Endodermal cell (in vitro differentiated cells): ENCODE data around the gene FAM193A. TPM values are rescaled to one million over a fixed set of nuclear protein-coding genes. Genes with fewer than 3 reads are reported as not detected.

ENCODE experiments used
- DNase-seq: peaks from one replicate; pipeline ENCODE4 v3.0.0-alpha.2; 2017
- H3K27ac ChIP-seq: 2 replicates; pipeline ENCODE4 v1.5.1; 2013; ENCODE audit warnings: mild to moderate bottlenecking, low read depth, low read length, moderate library complexity
- H3K27me3 ChIP-seq: 2 replicates; pipeline ENCODE4 v1.6.1; 2013; ENCODE audit warnings: mild to moderate bottlenecking, low read length, moderate library complexity; ENCODE audit not compliant: insufficient read depth, control insufficient read depth, poor library complexity, severe bottlenecking
- H3K36me3 ChIP-seq: 2 replicates; pipeline ENCODE4 v1.7.0; 2013; ENCODE audit warnings: mild to moderate bottlenecking, low read length, moderate library complexity; ENCODE audit not compliant: control insufficient read depth, insufficient read depth
- H3K4me1 ChIP-seq: one replicate; pipeline ENCODE4 v1.7.0; 2013; ENCODE audit warnings: low read length; ENCODE audit not compliant: control insufficient read depth, insufficient read depth
- H3K4me3 ChIP-seq: 2 replicates; pipeline ENCODE4 v1.5.1; 2013; ENCODE audit warnings: mild to moderate bottlenecking, low read length, moderate library complexity
- H3K9ac ChIP-seq: 2 replicates; pipeline ENCODE4 v1.6.1; 2013; ENCODE audit warnings: mild to moderate bottlenecking, low read length, moderate library complexity; ENCODE audit not compliant: poor library complexity, severe bottlenecking; ENCODE audit errors: extremely low read depth
- H3K9me3 ChIP-seq: 2 replicates; pipeline ENCODE4 v1.6.1; 2013; ENCODE audit warnings: mild to moderate bottlenecking, low read length, moderate library complexity; ENCODE audit not compliant: control insufficient read depth
- H3K27ac Mint-ChIP-seq: 2 replicates; pipeline ENCODE4 v1.8.0; 2020; ENCODE audit warnings: mixed read lengths
- H3K27me3 Mint-ChIP-seq: 2 replicates; pipeline ENCODE4 v1.8.0; 2021; ENCODE audit warnings: mild to moderate bottlenecking, mixed read lengths; ENCODE audit not compliant: insufficient read depth
- H3K36me3 Mint-ChIP-seq: 2 replicates; pipeline ENCODE4 v1.8.0; 2020; ENCODE audit warnings: low read depth, mixed read lengths
- H3K4me1 Mint-ChIP-seq: 2 replicates; pipeline ENCODE4 v1.8.0; 2020; ENCODE audit warnings: mixed read lengths
- H3K4me3 Mint-ChIP-seq: 2 replicates; pipeline ENCODE4 v1.8.0; 2020; ENCODE audit warnings: mild to moderate bottlenecking, moderate library complexity, mixed read lengths
- H3K9me3 Mint-ChIP-seq: 2 replicates; pipeline ENCODE4 v1.8.0; 2020; ENCODE audit warnings: mild to moderate bottlenecking, mixed read lengths
- CTCF ChIP-seq: fragments of 200-600 bp; sonication (generic); conservative IDR thresholded peaks from 2 replicates; pipeline ENCODE4 v1.5.0; 2021; ENCODE audit warnings: antibody characterized with exemption, mild to moderate bottlenecking
- WGBS, 2 experiments: methylation state at CpG; one replicate each; pipeline versions ENCODE4 v1.1.5 to v1.1.7; 2013; ENCODE audit warnings: missing lambda C conversion rate in 2 of 2, mixed read lengths in 1 of 2; ENCODE audit not compliant: insufficient coverage in 1 of 2, insufficient read length in 1 of 2; 5-methylcytosine and 5-hydroxymethylcytosine counted together
- total RNA-seq, 2 donors: library from RNA; stranded (reverse); fragmentation: NEBNext Ultra II Directional in 1 of 2; extraction: Animal tissue kit (Norgen Biotek cat#: 25700) in 1 of 2; gene quantifications; 2 replicates in 1 of 2; 3 replicates in 1 of 2; pipeline ENCODE4 v1.2.1, GENCODE V29; 2021

Gene FAM193A
- total RNA-seq, 2 donors from 2014 or later: 32.1 to 39.0 TPM

DNA sequence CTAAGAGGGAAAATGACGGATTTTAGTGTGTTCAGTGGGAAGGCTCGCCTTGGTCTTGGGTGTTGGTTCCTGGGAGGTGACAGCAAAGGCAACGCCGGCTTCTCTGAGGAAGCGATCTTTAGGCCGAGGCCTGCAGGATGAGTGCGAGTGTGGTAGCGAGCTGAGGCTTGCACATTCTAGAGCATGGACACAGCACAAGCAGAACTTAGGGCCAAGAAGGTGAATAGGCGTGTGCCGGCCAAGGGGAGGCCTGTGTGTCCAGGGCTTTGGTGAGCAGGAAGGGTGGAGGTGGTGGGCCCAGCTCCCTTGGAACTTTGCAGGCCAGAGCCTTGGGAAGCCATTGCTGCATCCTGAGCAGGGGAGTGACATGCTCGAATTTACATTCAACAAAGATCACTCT is 151.8 kb downstream of the FAM193A start:
- DNase-seq: no peak
- 97 to 98% methylated on average over 11 of the region's 11 CpGs for WGBS, 2 experiments
- no peaks in the 10 kb centered on the region for H3K9me3 Mint-ChIP-seq
- H3K27ac Mint-ChIP-seq: peak overlapping the region; percentile 26
- peaks cover 60% of the 10 kb centered on the region for H3K36me3 Mint-ChIP-seq
- H3K27ac ChIP-seq: no peak overlapping the region
- H3K4me1 ChIP-seq: no peaks in the 10 kb centered on the region
- TF ChIP-seq CTCF: no peak
- no peaks in the 10 kb centered on the region for H3K27me3 Mint-ChIP-seq
- no peaks in the 10 kb centered on the region for H3K4me1 Mint-ChIP-seq
- H3K9ac ChIP-seq: no peak overlapping the region
- no peaks in the 10 kb centered on the region for H3K27me3 ChIP-seq
- H3K4me3 Mint-ChIP-seq: no peak overlapping the region
- peaks cover 74% of the 10 kb centered on the region for H3K36me3 ChIP-seq
- no peaks in the 10 kb centered on the region for H3K9me3 ChIP-seq
- H3K4me3 ChIP-seq: no peak overlapping the region

- H3K9me3 ChIP-seq: no peaks in the 10 kb centered on the region
- Mint-ChIP-seq H3K9me3 (no peaks in the 10 kb centered on the region), H3K27ac (peak overlapping the region; percentile 26), H3K27me3 (no peaks in the 10 kb centered on the region), H3K36me3 (peaks cover 61% of the 10 kb centered on the region), H3K4me1 (no peaks in the 10 kb centered on the region), H3K4me3 (no peak overlapping the region)
- no peak for TF ChIP-seq CTCF
- no peak overlapping the region for H3K27ac ChIP-seq
- no peak for DNase-seq
- H3K4me3 ChIP-seq: no peak overlapping the region
- 94 to 100% methylated on average over 2 to 4 of the region's 4 CpGs for WGBS, 2 experiments
- no peaks in the 10 kb centered on the region for H3K4me1 ChIP-seq
- H3K9ac ChIP-seq: no peak overlapping the region
- H3K36me3 ChIP-seq: peaks cover 74% of the 10 kb centered on the region
- no peaks in the 10 kb centered on the region for H3K27me3 ChIP-seq
These were observed 152.2 kb downstream of the FAM193A start for GRCh38 chr4:2688697-2689096.

DNA sequence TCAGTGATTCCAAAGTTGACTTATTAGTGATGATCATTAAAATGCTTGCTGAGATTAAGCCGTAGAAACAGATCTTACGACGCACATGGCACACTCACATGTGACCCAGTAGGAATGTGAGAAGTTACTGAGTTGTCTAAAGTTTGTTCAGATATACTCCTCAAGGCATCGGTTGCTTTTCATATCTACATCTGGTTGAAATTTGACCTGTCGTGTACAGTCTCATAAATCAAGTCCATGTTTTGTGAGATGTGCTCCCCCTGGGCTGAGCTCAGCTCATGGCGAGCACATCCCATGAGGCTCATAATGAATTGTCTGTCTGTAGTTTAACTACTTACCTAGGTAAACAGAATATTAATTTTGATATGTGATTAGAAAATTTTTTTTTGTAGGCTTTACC is 152.7 kb downstream of the FAM193A start:
- no peaks in the 10 kb centered on the region for H3K4me1 Mint-ChIP-seq

More for the DNA sequence above, 152.7 kb downstream of the FAM193A start:
- Mint-ChIP-seq H3K27ac (no peak overlapping the region), H3K4me3 (no peak overlapping the region), H3K27me3 (no peaks in the 10 kb centered on the region), H3K36me3 (peaks cover 61% of the 10 kb centered on the region), H3K9me3 (no peaks in the 10 kb centered on the region)
- no peaks in the 10 kb centered on the region for H3K4me1 ChIP-seq
- H3K4me3 ChIP-seq: no peak overlapping the region
- DNase-seq: no peak
- TF ChIP-seq CTCF: no peak
- 97 to 99% methylated on average over 5 to 6 of the region's 6 CpGs for WGBS, 2 experiments
- H3K9me3 ChIP-seq: no peaks in the 10 kb centered on the region
- no peak overlapping the region for H3K27ac ChIP-seq
- H3K9ac ChIP-seq: no peak overlapping the region
- H3K27me3 ChIP-seq: no peaks in the 10 kb centered on the region
- H3K36me3 ChIP-seq: peaks cover 74% of the 10 kb centered on the region
